Measurements from ENCODE around the gene LMF2. TPM values are rescaled to one million over a fixed set of nuclear protein-coding genes. Genes with fewer than 3 reads are reported as not detected.
"Not testable (repeated sequence)": the region's sequence is repeated elsewhere in the genome, so short reads cannot be mapped to it uniquely, and the experiment has no call there.

Gene LMF2
- total RNA-seq, 2 experiments from 2014 or later, result 59.3 to 62.6 TPM

DNA sequence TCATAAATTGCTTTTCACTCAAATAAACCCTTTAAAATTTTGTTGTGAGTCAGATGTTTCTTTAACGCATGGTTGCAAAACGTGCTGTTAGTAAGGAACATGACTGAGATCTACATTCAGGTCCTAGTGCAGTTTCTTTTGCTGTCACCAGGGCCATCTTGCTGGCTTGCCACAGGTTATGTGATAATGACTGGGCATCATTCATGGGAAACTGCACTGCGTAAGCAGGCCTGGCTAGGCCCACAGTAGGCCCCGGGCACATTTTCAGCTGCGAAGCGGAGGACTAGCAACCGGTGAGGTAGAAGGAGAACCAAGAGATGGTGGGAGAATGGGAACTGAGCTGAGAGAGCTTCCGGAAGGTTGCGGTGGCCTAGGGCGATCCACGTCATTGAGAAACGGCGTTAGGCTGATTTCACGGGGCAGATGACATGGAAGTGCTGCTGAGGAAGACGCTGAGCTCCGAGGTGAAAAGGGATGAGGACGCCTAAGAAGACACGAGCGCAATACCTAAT, 35.0 kb upstream of the LMF2 start:
- Mint-ChIP-seq H3K27ac (peak overlapping the region; percentile 98), H3K4me3 (peak overlapping the region; percentile 40), H3K27me3 (no peaks in the 10 kb centered on the region), H3K36me3 (peaks cover 27% of the 10 kb centered on the region), H3K9me3 (peaks cover 7% of the 10 kb centered on the region), H3K4me1 (peaks cover 68% of the 10 kb centered on the region)
- DNase-seq, result no peak

DNA sequence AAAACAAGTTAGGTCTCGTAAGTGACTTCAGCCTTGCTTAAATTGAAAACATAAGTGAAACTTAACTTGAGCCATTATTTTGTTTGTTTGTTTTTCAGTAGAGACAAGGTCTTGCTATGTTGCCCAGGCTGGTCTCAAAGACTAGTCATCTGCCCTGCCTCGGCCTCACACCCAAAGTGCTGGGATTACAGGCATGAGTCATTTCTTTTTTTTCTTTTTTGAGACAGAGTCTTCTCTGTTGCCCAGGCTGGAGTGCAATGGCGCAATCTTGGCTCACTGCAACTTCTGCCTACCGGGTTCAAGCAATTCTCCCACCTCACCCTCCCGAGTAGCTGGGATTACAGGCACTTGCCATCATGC, 34.1 kb upstream of the LMF2 start:
- not testable (repeated sequence) for H3K9me3 Mint-ChIP-seq, H3K4me3 Mint-ChIP-seq, H3K27me3 Mint-ChIP-seq
- H3K27ac Mint-ChIP-seq, result peak overlapping the region; percentile 98
- H3K36me3 Mint-ChIP-seq, result peaks cover 30% of the 10 kb centered on the region
- peaks cover 70% of the 10 kb centered on the region for H3K4me1 Mint-ChIP-seq
- peak; percentile 37 for DNase-seq

DNA sequence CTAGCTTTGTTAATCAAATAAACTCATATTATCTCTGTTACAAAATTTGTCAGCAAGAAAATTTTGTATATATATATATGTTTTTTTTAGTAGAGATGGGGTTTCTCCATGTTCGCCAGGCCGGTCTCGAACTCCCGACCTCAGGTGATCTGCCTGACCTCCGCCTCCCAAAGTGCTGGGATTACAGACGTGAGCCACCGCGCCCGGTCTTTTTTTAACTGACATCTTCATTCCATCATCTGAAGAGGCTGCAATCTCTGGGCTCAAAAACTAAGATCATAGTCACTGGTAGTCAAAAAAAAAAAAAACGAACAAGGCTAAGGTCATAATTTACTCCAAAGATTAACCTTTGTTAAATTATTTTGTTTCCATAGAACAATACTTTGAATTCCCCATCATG, 32.9 kb upstream of the LMF2 start:
- Mint-ChIP-seq H3K4me1 (peaks cover 65% of the 10 kb centered on the region), H3K9me3 (peaks cover 7% of the 10 kb centered on the region), H3K4me3 (peak overlapping the region; percentile 32), H3K36me3 (peaks cover 30% of the 10 kb centered on the region), H3K27ac (peak overlapping the region; percentile 98), H3K27me3 (no peaks in the 10 kb centered on the region)
- DNase-seq, result no peak

DNA sequence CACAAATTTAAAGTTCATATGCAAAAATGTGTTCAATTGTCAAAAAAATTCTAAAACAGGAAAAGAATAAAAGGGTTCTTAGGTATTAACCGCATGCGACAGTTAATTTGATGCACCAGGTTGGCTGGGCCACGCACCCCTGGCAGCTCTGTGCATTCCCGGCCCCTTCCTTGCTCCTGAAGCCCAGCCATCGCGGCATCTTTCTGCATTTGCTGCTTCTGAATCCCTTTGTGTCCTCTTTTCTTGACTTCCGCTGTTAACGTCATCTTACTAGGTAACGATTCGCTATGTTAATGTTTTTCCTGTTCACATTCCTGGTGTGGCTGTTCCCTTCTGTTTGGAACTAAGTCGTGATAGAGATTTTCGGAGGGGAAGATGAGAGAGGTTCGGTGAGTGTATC, 30.3 kb upstream of the LMF2 start:
- Mint-ChIP-seq H3K9me3 (peaks cover 7% of the 10 kb centered on the region), H3K27me3 (peaks cover 5% of the 10 kb centered on the region), H3K4me1 (peaks cover 68% of the 10 kb centered on the region), H3K27ac (peak overlapping the region; percentile 100), H3K36me3 (peaks cover 34% of the 10 kb centered on the region), H3K4me3 (peak overlapping the region; percentile 42)
- DNase-seq, result no peak

DNA sequence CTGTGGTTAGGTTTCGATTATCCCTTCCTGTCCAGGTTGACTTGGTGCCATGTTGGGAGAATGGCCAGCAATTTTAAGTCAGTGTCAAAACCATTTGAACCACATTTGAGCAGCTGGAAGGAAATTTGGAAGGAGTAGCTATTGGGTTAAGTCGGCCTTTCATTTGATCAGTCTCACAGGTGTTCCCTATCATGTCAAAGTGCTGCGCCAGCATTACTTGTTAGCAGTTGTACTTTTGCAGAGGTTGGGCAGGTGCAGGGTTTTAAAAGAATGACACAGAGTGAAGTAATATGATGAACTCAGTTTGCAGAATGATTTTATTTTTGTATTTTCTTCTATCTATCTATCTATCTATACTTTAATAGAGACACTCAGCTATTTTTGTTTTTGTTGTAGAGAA, 28.7 kb upstream of the LMF2 start:
- H3K27ac Mint-ChIP-seq, result peak overlapping the region; percentile 60
- peaks cover 7% of the 10 kb centered on the region for H3K27me3 Mint-ChIP-seq
- peaks cover 58% of the 10 kb centered on the region for H3K4me1 Mint-ChIP-seq
- H3K36me3 Mint-ChIP-seq, result peaks cover 20% of the 10 kb centered on the region
- H3K9me3 Mint-ChIP-seq, result peaks cover 3% of the 10 kb centered on the region
- no peak for DNase-seq
- H3K4me3 Mint-ChIP-seq, result no peak overlapping the region

DNA sequence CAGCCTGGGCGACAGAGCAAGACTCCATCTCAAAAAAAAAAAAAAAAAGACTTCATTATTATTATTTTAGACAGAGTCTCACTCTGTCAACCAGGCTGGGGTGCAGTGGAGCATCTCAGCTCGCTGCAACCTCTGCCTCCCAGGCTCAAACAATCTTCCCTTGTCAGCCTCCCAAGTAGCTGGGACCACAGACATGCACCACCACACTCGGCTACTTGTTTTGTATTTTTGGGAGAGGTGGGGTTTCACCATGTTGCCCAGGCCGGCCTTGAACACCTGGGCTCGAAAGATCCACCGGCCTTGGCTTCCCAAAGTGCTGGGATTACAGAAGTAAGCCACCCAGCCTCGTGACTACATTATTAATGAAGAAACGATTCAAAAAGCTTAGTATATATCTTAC, 27.6 kb upstream of the LMF2 start:
- Mint-ChIP-seq H3K27me3 (peaks cover 16% of the 10 kb centered on the region), H3K36me3 (peaks cover 16% of the 10 kb centered on the region), H3K27ac (no peak overlapping the region), H3K4me1 (peaks cover 51% of the 10 kb centered on the region), H3K9me3 (peaks cover 3% of the 10 kb centered on the region), H3K4me3 (no peak overlapping the region)
- no peak for DNase-seq

DNA sequence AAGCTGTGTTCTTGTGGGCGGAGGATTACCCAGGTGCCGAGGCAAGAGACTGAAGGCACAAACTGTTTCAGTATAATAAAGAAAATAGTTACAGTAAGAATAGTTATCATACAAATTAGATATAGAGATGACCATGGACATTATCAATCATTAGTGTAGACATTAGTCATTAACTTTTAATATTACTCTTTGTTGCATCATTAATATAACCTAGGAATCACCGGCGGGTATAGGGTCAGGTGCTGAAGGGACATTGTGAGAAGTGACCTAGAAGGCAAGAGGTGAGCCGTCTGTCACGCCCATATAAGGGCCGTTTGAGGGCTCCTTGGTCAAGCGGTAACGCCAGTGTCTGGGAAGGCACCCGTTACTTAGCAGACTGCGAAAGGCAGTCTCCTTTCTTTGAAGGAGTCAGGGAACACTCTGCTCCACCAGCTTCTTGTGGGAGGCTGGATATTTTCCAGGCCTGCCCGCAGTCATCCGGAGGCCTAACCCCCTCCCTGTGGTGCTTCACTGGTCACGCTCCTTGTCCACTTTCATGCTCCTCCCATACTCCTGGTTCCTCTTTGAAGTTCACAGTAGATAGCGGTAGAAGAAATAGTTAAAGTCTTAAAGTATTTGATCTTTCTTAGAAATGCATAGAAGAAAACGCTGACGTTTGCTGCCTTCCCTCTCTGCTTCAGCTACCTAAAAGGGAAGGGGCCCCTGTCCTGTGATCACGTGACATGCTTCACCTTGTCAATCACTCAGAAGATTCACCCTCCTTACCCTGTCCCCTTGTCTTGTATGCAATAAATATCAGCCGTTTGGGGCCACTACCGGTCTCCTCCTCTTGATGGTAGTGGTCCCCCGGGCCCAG, 26.6 kb upstream of the LMF2 start:
- H3K27ac Mint-ChIP-seq, result peak overlapping the region; percentile 99
- H3K36me3 Mint-ChIP-seq, result peaks cover 17% of the 10 kb centered on the region
- not testable (repeated sequence) for DNase-seq, H3K9me3 Mint-ChIP-seq
- H3K27me3 Mint-ChIP-seq, result peaks cover 16% of the 10 kb centered on the region
- peak overlapping the region; percentile 95 for H3K4me3 Mint-ChIP-seq
- H3K4me1 Mint-ChIP-seq, result peaks cover 42% of the 10 kb centered on the region

DNA sequence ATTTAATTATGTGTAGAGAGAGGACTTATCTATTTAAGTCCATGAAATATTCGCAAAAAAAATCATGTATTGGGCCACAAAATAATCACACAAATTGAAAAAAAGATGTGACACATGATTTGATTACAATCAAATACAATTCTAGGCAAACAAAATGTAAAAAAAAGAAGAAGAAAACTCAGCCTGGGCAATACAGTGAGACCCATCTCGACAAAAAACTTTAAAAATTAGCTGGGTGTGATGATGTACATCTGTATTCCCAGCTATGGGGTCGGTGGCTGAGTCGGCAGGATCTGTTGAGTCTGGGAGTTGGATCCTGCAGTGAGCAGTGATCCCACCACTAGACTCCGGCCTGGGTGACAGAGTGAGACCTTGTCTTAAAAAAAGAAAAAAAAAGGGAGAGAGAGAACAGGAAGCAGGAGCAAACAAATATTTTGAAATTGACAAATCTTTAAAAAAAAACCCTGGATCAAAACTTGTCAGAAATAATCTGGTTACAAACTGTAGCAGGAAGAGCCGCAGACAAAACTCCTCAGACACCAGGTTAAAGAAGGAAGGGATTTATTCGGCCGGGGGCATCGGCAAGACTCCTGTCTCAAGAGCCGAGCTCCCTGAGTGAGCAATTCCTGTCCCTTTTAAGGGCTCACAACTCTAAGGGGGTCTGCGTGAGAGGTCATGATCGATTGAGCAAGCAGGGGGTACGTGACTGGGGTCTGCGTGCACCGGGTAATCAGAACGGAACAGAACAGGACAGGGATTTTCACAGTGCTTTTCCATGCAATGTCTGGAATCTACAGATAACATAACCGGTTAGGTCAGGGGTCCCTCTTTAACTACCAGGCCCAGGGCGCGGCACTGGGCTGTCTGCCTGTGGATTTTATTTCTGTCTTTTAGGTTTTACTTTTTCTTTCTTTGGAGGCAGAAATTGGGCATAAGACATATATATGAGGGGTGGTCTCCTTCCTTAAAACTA, 25.6 kb upstream of the LMF2 start:
- peaks cover 23% of the 10 kb centered on the region for H3K36me3 Mint-ChIP-seq
- peak overlapping the region; percentile 99 for H3K27ac Mint-ChIP-seq
- H3K4me1 Mint-ChIP-seq, result peaks cover 45% of the 10 kb centered on the region
- peaks cover 3% of the 10 kb centered on the region for H3K9me3 Mint-ChIP-seq
- H3K4me3 Mint-ChIP-seq, result peak overlapping the region; percentile 95
- DNase-seq, result no peak
- peaks cover 16% of the 10 kb centered on the region for H3K27me3 Mint-ChIP-seq

DNA sequence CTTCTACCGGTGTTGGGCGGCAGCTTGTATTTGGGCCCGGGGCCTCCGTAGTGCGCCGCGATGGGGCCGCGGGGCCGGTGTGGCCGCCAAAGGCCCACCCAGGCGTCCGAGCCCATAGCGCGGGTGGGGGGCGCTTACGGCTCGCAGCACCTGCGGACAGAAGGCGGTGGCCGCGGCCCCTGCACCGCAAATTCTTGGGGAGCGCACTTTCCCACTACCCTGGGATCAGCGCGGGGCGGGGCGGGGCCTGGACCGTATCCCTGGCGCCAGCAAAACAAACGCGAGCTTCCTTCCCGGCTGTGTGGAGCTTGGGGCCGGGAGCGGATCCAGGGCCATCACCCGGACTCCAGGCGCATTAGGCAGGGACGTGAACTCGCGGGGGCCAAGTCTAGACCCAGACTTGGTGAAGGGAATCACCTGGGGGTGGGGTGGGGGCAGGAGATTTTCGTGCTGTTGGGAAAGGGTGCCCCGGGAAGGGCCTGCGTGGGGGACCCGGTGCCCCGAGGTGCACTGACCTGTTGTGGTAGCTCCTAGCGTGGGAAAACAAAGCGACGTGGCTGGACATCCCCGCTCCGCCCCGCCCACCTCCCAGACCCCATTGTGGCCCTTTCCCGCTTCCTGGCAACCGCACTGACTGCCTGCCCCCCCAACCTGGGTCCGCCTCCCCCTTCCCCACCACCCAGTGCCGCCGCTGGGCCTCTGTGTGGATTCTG, 24.6 kb upstream of the LMF2 start:
- no peaks in the 10 kb centered on the region for H3K9me3 Mint-ChIP-seq
- no peak for DNase-seq
- H3K27me3 Mint-ChIP-seq, result peaks cover 16% of the 10 kb centered on the region
- peak overlapping the region; percentile 99 for H3K27ac Mint-ChIP-seq
- H3K36me3 Mint-ChIP-seq, result peaks cover 29% of the 10 kb centered on the region
- peak overlapping the region; percentile 95 for H3K4me3 Mint-ChIP-seq
- peaks cover 50% of the 10 kb centered on the region for H3K4me1 Mint-ChIP-seq

DNA sequence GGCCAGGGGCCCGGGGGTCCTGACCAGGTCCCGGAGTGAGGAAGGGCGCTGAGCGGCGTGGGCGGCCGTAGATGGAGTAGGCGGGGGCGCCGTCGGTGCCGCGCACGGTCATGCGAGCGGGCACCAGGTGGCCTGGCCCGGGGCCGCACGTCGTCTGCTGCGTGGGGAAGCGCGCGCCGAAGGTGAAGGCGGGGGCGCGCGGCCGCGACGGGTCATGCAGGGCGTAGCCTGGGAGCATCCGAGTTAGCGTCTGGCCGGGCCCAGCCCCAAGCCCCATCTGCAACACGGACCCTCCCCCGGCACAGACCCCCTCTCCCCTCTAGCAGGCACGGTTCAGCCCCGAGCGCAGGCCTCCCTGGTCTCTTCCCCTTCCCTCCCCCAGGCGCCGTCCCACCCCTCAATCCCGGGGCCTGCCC, 24.1 kb upstream of the LMF2 start:
- Mint-ChIP-seq H3K36me3 (peaks cover 31% of the 10 kb centered on the region), H3K9me3 (no peaks in the 10 kb centered on the region), H3K4me1 (peaks cover 51% of the 10 kb centered on the region), H3K4me3 (peak overlapping the region; percentile 95), H3K27ac (peak overlapping the region; percentile 99), H3K27me3 (peaks cover 16% of the 10 kb centered on the region)
- DNase-seq, result peak; percentile 84

DNA sequence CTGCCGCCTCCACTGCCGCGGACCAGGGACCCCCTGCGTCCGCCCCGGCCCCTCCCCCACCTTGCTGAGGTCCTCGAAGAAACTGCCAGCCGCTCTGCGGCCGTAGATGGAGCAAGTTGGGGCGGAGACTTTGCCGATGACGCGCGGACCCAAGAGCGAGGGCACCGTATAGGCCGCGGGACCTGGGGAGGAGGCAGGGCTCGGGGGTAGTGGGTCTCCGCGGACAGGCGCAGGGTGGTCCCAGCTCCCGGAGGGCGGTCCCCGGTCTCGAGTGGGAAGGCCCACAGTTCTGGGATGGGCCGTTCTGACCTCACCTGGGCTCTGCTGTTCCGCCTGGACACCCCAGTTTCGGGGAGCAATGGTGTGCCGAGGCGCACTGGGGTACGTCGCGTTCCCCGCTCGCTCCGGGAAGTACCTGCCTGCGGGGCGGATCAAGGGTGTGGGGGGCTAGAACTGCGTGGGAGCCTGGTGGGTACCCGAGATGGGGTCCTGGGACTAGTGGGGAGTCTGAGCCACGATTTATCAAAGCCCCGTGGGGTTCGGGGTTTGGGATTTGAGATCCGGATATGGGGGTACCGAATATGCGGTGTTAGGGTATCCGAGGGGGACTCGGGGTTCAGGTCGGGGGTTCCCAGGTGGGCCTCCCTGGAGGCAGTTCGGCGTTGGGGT, 23.5 kb upstream of the LMF2 start:
- Mint-ChIP-seq H3K27me3 (peaks cover 16% of the 10 kb centered on the region), H3K27ac (peak overlapping the region; percentile 99), H3K9me3 (no peaks in the 10 kb centered on the region), H3K4me1 (peaks cover 47% of the 10 kb centered on the region), H3K36me3 (peaks cover 31% of the 10 kb centered on the region), H3K4me3 (peak overlapping the region; percentile 95)
- peak; percentile 88 for DNase-seq

DNA sequence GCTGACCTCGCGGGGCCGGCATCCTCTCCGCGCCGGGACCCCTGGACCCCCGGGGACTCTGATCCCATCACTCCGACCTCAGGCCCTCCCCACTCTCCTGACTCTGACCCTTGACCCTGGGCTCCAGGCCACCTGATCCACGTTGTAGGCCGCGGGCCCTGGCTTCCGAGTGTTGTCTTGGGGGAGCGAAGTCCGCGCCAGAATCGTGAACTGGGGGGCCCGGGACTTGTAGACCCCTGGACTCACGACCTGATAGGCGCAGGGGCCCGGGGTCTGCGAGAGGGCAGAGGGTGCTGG, 23.0 kb upstream of the LMF2 start:
- H3K27me3 Mint-ChIP-seq, result peaks cover 16% of the 10 kb centered on the region
- no peak for DNase-seq
- H3K27ac Mint-ChIP-seq, result peak overlapping the region; percentile 99
- H3K9me3 Mint-ChIP-seq, result no peaks in the 10 kb centered on the region
- peaks cover 47% of the 10 kb centered on the region for H3K4me1 Mint-ChIP-seq
- H3K4me3 Mint-ChIP-seq, result peak overlapping the region; percentile 95
- peaks cover 31% of the 10 kb centered on the region for H3K36me3 Mint-ChIP-seq

DNA sequence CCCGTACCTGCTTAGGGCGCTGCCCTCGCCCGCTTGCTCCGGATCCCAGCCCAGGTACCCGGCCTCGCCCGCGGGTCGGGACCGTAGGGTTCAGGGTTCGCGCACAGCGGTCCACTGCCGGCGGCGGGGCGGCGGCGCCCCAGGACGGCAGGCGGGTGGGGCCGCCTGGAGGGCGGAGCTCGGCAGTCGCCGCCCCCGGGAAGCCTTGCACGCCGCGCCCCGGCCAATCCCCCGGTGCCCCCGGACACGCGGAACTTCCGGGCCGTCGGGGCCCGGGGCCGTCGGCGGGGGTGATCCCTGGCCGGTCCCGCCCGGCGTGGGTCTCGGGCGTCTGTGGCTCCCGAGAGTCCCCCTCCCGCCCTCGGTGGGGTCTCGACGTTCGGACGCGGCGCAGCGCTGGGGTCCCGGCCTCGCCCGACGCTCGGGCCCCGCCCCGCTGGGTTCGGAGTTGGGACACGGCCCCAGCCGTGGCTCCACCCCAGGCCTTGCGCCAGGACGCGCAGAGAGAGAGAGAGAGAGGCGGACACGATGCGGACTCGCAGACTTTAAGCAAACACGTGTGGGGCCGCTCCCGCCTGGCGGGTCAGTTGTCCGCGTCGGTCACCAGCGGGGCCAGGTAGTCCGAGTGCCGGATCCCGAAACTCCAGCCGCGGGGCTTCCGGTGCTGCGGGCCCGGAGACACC, 22.5 kb upstream of the LMF2 start, which contains the start of gene TYMP:
TSS of gene TYMP (minus strand) at position 116 of the 683 bp plus-strand sequence. CDS start 303 bp downstream, outside the sequence.
- H3K4me3 Mint-ChIP-seq, result peak within 1 kb of the TSS; percentile 95
- DNase-seq, result peak; percentile 86
- peaks cover 31% of the 10 kb centered on the region for H3K36me3 Mint-ChIP-seq
- peak within 1 kb of the TSS; percentile 99 for H3K27ac Mint-ChIP-seq
- peaks cover 16% of the 10 kb centered on the region for H3K27me3 Mint-ChIP-seq
- H3K9me3 Mint-ChIP-seq, result no peaks in the 10 kb centered on the region
- H3K4me1 Mint-ChIP-seq, result peaks cover 47% of the 10 kb centered on the region

Measured in activated naive CD8-positive, alpha-beta T cell treated with anti-CD3 and anti-CD28 coated beads for 36 hours (primary cell).